Fibroblast of mammary gland (primary cell): ENCODE measurements around the gene ILRUN.
"Not testable (repeated sequence)": the region's sequence is repeated elsewhere in the genome, so short reads cannot be mapped to it uniquely, and the experiment has no call there.

Experiments
- DNase-seq: peaks from one replicate; pipeline ENCODE4 v3.0.0-alpha.2; 2010; ENCODE audit warnings: low read depth
- H3K4me3 ChIP-seq: 2 replicates; pipeline ENCODE4 v1.5.1; 2011; ENCODE audit warnings: low read depth, mild to moderate bottlenecking, low read length, moderate library complexity; ENCODE audit not compliant: control insufficient read depth
- CTCF ChIP-seq: conservative IDR thresholded peaks from 2 replicates; pipeline ENCODE4 v1.5.1; 2011; ENCODE audit warnings: low read depth, low read length, inconsistent platforms; ENCODE audit not compliant: control insufficient read depth, insufficient read depth

Gene ILRUN

DNA sequence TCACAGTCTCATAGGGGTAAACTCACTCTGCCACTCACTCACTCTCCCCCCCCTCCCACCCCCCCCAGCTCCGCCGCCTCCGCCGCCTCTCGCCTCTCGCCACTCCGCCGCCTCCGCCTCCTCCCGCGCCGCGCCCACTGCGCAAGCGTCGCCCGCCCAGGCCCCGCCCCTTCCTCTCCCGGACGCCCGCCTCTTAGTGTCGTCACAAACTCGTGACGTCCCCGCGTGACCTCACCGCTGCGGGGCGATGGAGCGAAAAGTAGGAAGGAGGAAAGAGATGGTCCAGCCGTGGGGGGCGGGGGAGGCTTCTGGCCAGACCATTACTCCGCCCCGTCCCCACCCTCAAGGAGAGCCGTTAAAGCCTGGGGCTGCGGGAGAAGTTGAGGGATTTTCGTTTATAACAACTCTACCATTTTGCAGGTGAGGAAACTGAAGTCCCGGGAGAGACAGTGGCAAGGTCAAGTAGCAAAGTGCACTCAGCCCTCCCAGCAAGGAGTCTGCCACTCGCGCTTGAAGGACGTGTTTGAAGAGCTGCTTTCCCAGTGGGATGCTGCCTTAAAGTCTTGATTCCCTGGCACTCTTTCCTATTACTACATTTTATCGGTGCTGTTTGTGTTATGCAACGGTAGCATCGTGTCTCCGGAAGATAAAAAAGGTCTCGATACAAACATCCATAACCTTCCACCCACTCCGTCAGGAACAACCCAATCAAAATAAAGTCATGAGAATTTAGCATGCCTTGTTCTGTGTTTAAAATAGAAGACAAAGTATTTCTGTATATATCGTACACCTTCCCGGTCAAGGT is at the start of gene ILRUN:
Gene ILRUN (minus strand): TSS at position 29 of the 805 bp plus-strand sequence. CDS start 164 bp downstream, outside the sequence.
- DNase-seq: peak; percentile 91
- peak within 1 kb of the TSS; percentile 92 for H3K4me3 ChIP-seq
- TF ChIP-seq CTCF: no peak

- H3K4me3 ChIP-seq: no peak overlapping the region
- DNase-seq: no peak
- TF ChIP-seq CTCF: no peak
Measured at GRCh38 chr6:34745277-34746103, 48.9 kb upstream of the ILRUN start.

DNA sequence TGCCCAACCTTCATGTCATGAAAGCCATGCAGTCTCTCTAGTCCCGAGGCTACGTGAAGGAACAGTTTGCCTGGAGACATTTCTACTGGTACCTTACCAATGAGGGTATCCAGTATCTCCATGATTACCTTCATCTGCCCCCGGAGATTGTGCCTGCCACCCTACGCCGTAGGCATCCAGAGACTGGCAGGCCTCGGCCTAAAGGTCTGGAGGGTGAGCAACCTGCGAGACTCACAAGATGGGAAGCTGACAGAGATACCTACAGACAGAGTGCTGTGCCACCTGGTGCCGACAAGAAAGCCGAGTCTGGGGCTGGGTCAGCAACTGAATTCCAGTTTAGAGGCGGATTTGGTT is 47.7 kb upstream of the ILRUN start:
- DNase-seq, H3K4me3 ChIP-seq: not testable (repeated sequence)

DNA sequence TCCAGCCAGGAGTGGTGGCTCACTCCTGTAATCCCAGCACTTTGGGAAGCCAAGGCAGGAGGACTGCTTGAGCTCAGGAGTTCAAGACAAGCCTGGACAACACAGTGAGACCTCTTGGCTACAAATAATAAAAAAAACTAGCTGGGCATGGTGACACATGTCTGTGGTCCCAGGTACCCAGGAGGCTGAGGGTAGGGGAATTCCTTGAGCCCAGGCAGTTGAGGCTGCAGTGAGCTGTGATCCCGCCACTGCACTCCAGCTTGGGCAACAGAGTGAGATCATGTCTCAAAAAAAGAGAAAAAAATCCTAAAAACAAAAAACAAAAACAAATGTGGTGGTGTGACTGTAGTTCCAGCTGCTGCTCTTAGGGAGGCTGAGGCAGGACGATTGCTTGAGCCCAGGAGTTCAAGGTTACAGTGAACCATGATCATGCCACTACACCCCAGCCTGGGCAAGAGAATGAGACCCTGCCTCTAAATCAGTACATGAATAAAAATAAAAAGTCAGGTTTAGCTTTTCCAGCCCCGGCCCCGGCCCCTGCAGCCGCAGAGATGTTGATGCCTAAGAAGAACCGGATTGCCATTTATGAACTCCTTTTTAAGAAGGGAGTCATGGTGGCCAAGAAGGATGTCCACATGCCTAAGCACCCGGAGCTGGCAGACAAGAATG is 47.2 kb upstream of the ILRUN start:
- H3K4me3 ChIP-seq: no peak overlapping the region
- TF ChIP-seq CTCF: no peak
- DNase-seq: no peak

DNA sequence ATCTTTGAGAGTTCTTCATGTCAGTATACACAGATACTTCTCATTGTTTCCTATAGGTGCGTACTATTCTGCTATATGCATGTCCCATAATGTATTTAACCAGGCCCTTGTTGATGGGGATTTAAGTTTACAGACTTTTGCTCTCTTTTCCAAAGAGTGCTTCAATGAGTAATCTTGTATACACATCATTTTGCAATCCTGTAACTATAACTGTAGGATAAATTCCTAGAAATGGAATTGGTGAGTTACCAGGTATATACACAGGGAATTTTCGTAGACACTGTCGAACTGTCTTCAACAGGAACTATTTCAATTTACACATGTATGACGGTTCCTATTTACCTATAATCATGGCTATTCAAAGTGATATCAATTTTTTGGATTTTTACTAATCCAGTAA is 45.5 kb upstream of the ILRUN start:
- H3K4me3 ChIP-seq: no peak overlapping the region
- no peak for DNase-seq
- no peak for TF ChIP-seq CTCF

- no peak for DNase-seq
- H3K4me3 ChIP-seq: no peak overlapping the region
- TF ChIP-seq CTCF: no peak
Measured at GRCh38 chr6:34736823-34737222, 40.3 kb upstream of the ILRUN start.
